Breast epithelium (tissue), 3 donors: Measurements from ENCODE around the gene TGFA.

ENCODE experiments used
- CTCF ChIP-seq, 3 donors: fragments of 450-650 bp; IDR thresholded peaks; one replicate each; pipeline ENCODE4 v1.5.1; 2016 to 2017; ENCODE audit warnings: antibody characterized with exemption in 3 of 3, mild to moderate bottlenecking in 3 of 3, moderate library complexity in 3 of 3
- POLR2A ChIP-seq: fragments of 450-650 bp; IDR thresholded peaks from one replicate; pipeline ENCODE4 v1.6.1; 2016; ENCODE audit warnings: antibody characterized with exemption, mild to moderate bottlenecking, moderate library complexity

GRCh38 chr2:70498054-70498453 is 55.6 kb downstream of the TGFA start:
- TF ChIP-seq POLR2A (no peak), CTCF (IDR thresholded peaks at IDR 0.05) (no peak)
